Subcutaneous adipose tissue (tissue), 4 donors: Measurements from ENCODE around the gene DGCR2. TPM values are rescaled to one million over a fixed set of nuclear protein-coding genes. Genes with fewer than 3 reads are reported as not detected.

Experiments
- CTCF ChIP-seq: fragments of 450-650 bp; IDR thresholded peaks from one replicate; pipeline ENCODE4 v1.5.1; 2016; ENCODE audit warnings: low read depth, mild to moderate bottlenecking, control low read depth, antibody characterized with exemption, moderate library complexity
- total RNA-seq, 4 donors: library from RNA; depleted of rRNA; stranded (reverse); fragments of >200 nt; gene quantifications; one replicate each; pipeline ENCODE4 v1.1.0, GENCODE V29; 2016

The DGCR2 gene
- total RNA-seq, 4 donors from 2014 or later: 22.3 to 47.1 (median 30.5) TPM

- no peak for TF ChIP-seq CTCF
These were observed 99.5 kb downstream of the DGCR2 start for GRCh38 chr22:19022755-19023154.

- TF ChIP-seq CTCF: no peak
These were observed 102.6 kb downstream of the DGCR2 start for GRCh38 chr22:19019679-19020032.

- no peak for TF ChIP-seq CTCF
These were observed 103.1 kb downstream of the DGCR2 start for GRCh38 chr22:19019029-19019678.

GRCh38 chr22:19018256-19018655, 104.0 kb downstream of the DGCR2 start:
- no peak for TF ChIP-seq CTCF

- TF ChIP-seq CTCF: no peak
These were observed 106.0 kb downstream of the DGCR2 start for GRCh38 chr22:19016081-19016766.

GRCh38 chr22:19014886-19015285, 107.3 kb downstream of the DGCR2 start:
- no peak for TF ChIP-seq CTCF

- TF ChIP-seq CTCF: no peak
These were observed 109.8 kb downstream of the DGCR2 start for GRCh38 chr22:19012308-19012986.
